Activated naive CD4-positive, alpha-beta T cell treated with anti-CD3 and anti-CD28 coated beads for 36 hours (primary cell): ENCODE results near the gene BOK. TPM values are rescaled to one million over a fixed set of nuclear protein-coding genes. Genes with fewer than 3 reads are reported as not detected.
"Not testable (repeated sequence)": the region's sequence is repeated elsewhere in the genome, so short reads cannot be mapped to it uniquely, and the experiment has no call there.

Experiments used
- CTCF ChIA-PET: fragments of 350-600 bp; sonication (Branson Sonifier 250); formaldehyde crosslinking; loops from one replicate; lab custom pipeline; 2021; ENCODE audit warnings: antibody characterized with exemption; lab: Charles Lee
- DNase-seq: peaks from one replicate; pipeline ENCODE4 v3.0.0-alpha.2; 2020
- H3K27ac Mint-ChIP-seq: one replicate; pipeline ENCODE4 v1.8.0; 2021; ENCODE audit warnings: mild to moderate bottlenecking, mixed read lengths
- H3K27me3 Mint-ChIP-seq: one replicate; pipeline ENCODE4 v1.8.0; 2021; ENCODE audit warnings: low read depth, mixed read lengths
- H3K36me3 Mint-ChIP-seq: one replicate; pipeline ENCODE4 v1.8.0; 2021; ENCODE audit warnings: low read depth, mixed read lengths
- H3K4me1 Mint-ChIP-seq: one replicate; pipeline ENCODE4 v1.8.0; 2021; ENCODE audit warnings: low read depth, mixed read lengths
- H3K4me3 Mint-ChIP-seq: one replicate; pipeline ENCODE4 v1.8.0; 2021; ENCODE audit warnings: mild to moderate bottlenecking, moderate library complexity, mixed read lengths
- H3K9me3 Mint-ChIP-seq: one replicate; pipeline ENCODE4 v1.8.0; 2021; ENCODE audit warnings: mixed read lengths
- intact Hi-C: fragments of 100-400 bp; cut with micrococcal nuclease; formaldehyde crosslinking; loops from one replicate; pipeline ENCODE4 v1.15.1; 2023
- total RNA-seq, 2 experiments: library from RNA; stranded (reverse); gene quantifications; one replicate each; pipeline ENCODE4 v1.2.3, GENCODE V29; 2021

The BOK gene
- total RNA-seq, 2 experiments from 2014 or later = not detected

DNA sequence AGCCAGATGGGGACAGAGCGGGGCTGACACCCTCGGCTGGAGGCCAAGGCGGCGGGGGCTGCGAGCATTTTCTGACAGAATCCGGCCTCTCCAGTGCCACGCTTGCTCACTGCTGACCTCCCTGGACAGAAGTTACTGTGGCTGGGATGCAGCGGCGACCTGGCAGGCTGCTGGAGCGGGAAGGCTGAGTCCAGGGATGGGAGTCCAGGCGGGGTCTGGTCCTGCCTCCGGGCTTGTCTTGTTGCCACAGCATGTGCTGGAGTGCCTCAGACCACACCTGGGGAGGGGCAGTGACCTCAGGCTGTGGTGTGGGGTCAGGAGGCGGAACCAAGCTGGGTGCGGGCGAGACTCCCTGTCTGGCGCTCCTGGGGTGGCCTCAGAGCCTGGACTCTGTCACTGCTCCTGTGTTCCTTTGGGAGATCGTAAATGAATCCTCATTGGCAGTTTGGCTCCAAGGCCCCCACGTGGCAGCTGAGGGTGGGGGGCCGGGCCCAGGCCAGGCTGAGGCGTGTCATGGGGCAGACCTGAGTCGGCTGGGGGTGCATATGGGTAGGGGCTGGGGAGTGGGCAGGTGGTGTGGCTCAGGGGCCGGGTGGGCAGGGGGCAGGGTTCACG is 5.5 kb downstream of the BOK start:
- Mint-ChIP-seq H3K9me3 (no peaks in the 10 kb centered on the region), H3K4me1 (peaks cover 3% of the 10 kb centered on the region), H3K27ac (no peak overlapping the region), H3K36me3 (no peaks in the 10 kb centered on the region), H3K4me3 (no peak overlapping the region), H3K27me3 (peaks cover 11% of the 10 kb centered on the region)
- intact Hi-C loops = no loop called here
- DNase-seq = no peak
- CTCF ChIA-PET = no interaction called here

DNA sequence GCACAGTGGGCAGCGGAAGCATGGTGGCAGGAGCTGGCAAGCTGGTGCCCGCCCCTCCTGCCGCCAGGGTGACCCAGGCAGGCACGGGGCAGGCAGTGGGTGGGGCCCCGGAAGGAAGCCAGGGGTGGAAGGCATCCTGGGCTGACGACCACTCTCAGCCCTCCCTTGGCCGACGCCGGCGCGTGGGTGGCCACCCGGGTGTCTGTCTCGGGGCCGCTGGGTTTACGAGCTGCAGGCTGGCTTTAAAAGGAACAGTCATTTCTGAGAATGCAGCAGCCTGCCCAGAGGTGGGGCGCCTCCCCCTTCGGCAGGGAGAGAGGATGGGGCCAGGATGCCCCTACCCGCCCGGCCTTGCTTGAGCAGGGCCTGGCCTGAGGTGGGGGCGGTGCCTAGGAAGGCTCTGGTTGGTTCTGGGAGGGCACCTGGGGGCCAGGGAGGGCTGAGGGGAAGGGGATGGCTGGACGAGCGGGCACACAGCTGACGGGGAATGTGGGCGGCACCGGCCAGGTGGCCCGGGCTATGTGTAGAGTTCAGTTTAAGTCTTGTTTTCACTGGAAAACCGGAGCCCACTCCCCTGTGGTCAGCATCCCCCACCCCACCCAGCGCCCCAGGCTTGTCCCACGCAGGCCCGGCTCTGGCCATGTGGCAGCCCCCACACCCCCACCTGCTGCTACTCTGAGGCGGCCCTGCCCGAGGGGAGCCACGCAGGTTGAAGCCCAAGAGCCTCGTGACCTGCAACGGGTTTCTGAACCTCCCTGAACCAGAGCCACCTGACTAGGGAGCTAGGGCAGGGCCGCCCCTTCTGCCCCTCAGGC is 6.3 kb downstream of the BOK start:
- no peaks in the 10 kb centered on the region for H3K36me3 Mint-ChIP-seq
- CTCF ChIA-PET = no interaction called here
- no peak for DNase-seq
- intact Hi-C loops = no loop called here
- peaks cover 2% of the 10 kb centered on the region for H3K4me1 Mint-ChIP-seq
- H3K4me3 Mint-ChIP-seq = no peak overlapping the region
- H3K27me3 Mint-ChIP-seq = peaks cover 10% of the 10 kb centered on the region
- no peaks in the 10 kb centered on the region for H3K9me3 Mint-ChIP-seq
- H3K27ac Mint-ChIP-seq = no peak overlapping the region

DNA sequence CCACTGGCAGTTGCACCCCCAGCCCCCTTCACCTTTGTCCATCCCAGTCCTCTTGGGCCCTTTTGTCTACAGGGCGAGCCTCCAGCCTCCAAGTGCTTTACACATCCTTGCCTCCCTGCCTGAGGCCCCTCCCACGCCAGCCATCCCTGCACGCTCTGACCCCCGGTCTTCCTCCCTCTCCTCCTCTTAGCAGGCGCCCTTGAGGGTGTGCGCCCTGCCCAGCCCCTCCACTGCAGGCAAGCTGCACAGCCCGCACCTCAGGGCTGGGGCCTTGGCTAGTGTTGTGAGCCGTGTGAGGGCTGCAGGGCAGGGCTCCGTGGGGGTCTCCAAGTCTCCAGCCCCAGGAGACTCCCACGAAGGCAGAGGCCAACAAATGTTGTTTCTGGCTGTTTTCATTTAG is 6.9 kb downstream of the BOK start:
- no peaks in the 10 kb centered on the region for H3K9me3 Mint-ChIP-seq
- H3K4me3 Mint-ChIP-seq = no peak overlapping the region
- H3K36me3 Mint-ChIP-seq = no peaks in the 10 kb centered on the region
- H3K27ac Mint-ChIP-seq = no peak overlapping the region
- intact Hi-C loops = no loop called here
- H3K4me1 Mint-ChIP-seq = no peaks in the 10 kb centered on the region
- DNase-seq = no peak
- CTCF ChIA-PET = no interaction called here
- peaks cover 4% of the 10 kb centered on the region for H3K27me3 Mint-ChIP-seq

DNA sequence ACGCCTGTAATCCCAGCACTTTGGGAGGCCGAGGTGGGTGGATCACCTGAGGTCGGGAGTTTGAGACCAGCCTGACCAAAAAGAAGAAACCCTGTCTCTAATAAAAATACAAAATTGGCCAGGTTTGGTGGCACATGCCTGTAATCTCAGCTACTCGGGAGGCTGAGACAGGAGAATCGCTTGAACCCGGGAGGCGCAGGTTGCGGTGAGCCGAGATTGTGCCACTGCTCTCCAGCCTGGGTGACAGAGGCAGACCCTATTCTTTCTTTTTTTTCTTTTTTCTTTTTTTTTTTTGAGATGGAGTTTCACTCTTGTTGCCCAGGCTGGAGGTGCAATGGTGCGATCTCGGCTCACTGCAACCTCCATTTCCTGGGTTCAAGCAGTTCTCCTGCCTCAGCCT is 7.5 kb downstream of the BOK start:
- CTCF ChIA-PET, DNase-seq, H3K9me3 Mint-ChIP-seq, H3K4me3 Mint-ChIP-seq, H3K27me3 Mint-ChIP-seq, H3K4me1 Mint-ChIP-seq, H3K36me3 Mint-ChIP-seq, intact Hi-C loops, H3K27ac Mint-ChIP-seq: not testable (repeated sequence)

DNA sequence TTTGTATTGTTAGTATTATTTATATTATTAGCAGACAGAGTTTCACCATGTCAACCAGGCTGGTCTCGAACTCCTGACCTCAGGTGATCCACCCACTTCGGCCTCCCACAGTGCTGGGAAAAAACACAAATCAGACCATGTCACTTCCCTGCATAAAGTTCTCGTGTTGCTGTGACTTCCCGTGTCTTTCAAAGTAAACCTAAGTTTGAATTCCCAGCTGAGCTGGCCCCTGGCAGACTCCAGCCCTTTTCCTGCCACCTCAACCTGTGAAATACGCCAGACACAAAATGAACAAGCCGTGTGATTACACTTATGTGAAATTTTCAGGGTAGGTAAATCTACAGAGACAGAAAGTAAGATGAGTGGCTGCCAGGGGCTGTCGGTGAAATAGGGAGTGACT is 7.9 kb downstream of the BOK start:
- no peak overlapping the region for H3K27ac Mint-ChIP-seq
- H3K9me3 Mint-ChIP-seq = no peaks in the 10 kb centered on the region
- intact Hi-C loops = no loop called here
- peaks cover 2% of the 10 kb centered on the region for H3K27me3 Mint-ChIP-seq
- H3K36me3 Mint-ChIP-seq = no peaks in the 10 kb centered on the region
- no peak overlapping the region for H3K4me3 Mint-ChIP-seq
- no peak for DNase-seq
- CTCF ChIA-PET = no interaction called here
- H3K4me1 Mint-ChIP-seq = no peaks in the 10 kb centered on the region

DNA sequence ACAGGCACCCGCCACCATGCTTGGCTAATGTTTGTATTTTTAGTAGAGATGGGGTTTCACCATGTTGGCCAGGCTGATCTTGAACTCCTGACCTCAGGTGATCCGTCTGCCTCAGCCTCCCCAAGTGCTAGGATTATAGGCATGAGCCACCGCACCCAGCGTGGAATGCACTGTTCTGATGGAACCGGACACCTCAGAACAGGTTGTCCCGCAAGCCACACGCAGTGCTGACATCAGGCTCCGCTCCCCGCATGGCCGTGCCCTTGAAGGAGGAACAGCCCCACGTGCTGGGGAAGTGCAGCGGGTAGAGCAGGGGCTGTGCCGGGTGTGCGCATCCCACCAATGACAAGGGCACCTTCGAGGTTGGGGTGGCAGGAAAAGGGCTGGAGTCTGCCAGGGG is 8.7 kb downstream of the BOK start:
- H3K27ac Mint-ChIP-seq, CTCF ChIA-PET, H3K4me3 Mint-ChIP-seq, H3K4me1 Mint-ChIP-seq, intact Hi-C loops, DNase-seq, H3K27me3 Mint-ChIP-seq, H3K36me3 Mint-ChIP-seq, H3K9me3 Mint-ChIP-seq: not testable (repeated sequence)

DNA sequence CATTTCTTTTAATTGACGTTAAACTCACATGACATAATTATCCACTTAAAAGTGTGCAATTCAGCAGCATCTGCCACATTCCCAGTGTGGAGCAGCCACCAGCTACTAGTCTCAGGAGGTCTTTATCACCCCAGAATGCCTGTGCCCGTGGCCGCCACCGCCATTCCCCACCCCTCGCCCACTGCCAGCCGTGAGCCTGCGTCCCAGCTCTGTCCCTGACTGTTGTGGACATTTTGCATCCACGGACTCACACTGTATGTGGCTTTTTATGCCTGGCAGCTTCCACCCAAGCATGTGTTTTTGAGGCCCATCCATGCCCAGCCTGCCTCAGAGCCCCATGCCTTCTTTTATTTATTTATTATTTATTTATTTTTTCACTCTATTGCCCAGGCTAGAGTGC is 9.2 kb downstream of the BOK start:
- no peaks in the 10 kb centered on the region for H3K4me1 Mint-ChIP-seq
- no peak overlapping the region for H3K27ac Mint-ChIP-seq
- no peaks in the 10 kb centered on the region for H3K36me3 Mint-ChIP-seq
- DNase-seq = no peak
- CTCF ChIA-PET = no interaction called here
- no peaks in the 10 kb centered on the region for H3K9me3 Mint-ChIP-seq
- intact Hi-C loops = no loop called here
- no peaks in the 10 kb centered on the region for H3K27me3 Mint-ChIP-seq
- H3K4me3 Mint-ChIP-seq = no peak overlapping the region

DNA sequence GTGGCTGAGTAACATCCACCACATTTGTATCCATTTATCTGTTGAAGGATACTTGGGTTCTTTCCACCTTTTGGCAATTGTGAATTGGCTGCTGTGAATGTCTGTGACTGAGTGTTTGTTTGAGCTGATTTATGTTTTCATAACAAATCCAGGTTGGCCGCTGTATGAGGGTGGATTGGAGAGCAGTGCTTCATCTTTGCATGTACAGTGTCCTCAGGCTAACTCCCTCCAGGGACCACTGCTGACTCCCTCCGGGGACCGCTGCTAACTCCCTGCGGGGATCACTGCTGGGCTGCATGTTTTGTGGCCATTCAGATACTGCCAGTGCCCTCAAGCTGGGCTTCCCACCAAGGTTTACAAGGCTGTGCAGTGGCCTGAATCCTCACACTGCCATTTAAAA is 10.2 kb downstream of the BOK start:
- CTCF ChIA-PET = no interaction called here
- Mint-ChIP-seq H3K4me1 (no peaks in the 10 kb centered on the region), H3K36me3 (no peaks in the 10 kb centered on the region), H3K4me3 (no peak overlapping the region), H3K27me3 (no peaks in the 10 kb centered on the region), H3K9me3 (no peaks in the 10 kb centered on the region), H3K27ac (no peak overlapping the region)
- no peak for DNase-seq
- intact Hi-C loops = no loop called here

DNA sequence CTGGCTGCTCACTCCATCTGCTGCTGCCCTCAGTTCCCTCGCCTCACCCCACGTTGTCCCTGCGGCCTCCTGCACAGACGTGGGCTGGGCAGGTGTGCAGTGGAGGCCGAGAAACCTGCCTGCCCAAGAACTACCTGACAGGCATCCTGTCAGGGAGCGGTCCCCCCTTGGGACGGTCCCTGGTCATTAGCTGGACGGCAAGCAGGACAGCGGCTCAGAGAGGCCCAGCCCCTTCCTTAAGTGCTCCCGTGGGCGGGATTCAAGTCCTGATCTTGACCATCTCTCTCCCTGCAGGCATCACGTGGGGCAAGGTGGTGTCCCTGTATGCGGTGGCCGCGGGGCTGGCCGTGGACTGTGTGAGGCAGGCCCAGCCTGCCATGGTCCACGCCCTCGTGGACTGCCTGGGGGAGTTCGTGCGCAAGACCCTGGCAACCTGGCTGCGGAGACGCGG is 11.3 kb downstream of the BOK start:
- Mint-ChIP-seq H3K27me3 (no peaks in the 10 kb centered on the region), H3K4me3 (no peak overlapping the region), H3K27ac (no peak overlapping the region), H3K9me3 (no peaks in the 10 kb centered on the region), H3K36me3 (no peaks in the 10 kb centered on the region), H3K4me1 (no peaks in the 10 kb centered on the region)
- DNase-seq = no peak
- CTCF ChIA-PET = no interaction called here
- intact Hi-C loops = no loop called here

DNA sequence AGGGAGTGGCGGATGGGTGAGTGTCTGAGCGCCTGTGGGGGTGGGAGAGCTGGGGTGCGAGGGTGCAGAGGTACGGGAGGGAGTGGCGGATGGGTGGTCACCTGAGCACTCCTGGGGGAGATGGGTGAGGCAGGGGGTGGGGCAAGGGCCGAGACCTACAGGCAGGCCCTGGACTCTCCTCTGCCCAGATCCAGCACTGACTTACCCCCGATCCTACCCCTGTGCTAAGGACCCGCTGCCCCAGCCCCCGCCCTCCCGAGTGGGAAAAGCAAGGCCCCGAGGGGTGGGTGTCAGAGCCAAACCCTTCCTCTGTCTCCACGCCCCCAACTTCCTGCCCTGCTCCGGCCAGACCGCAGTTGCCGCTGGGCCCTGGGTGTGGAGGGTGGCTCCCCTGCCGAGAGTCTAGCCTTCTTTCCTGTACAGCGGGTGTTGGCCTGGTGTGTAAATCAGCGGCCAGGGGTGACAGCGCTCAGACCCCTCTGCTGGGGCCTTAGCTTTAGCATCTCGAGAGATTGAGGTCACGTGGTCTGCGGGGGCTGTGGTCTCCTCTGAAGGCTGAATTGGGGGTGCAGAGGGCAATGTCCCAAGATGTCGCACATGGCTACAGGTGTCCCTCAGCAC is 12.5 kb downstream of the BOK start:
- DNase-seq = no peak
- no peak overlapping the region for H3K4me3 Mint-ChIP-seq

DNA sequence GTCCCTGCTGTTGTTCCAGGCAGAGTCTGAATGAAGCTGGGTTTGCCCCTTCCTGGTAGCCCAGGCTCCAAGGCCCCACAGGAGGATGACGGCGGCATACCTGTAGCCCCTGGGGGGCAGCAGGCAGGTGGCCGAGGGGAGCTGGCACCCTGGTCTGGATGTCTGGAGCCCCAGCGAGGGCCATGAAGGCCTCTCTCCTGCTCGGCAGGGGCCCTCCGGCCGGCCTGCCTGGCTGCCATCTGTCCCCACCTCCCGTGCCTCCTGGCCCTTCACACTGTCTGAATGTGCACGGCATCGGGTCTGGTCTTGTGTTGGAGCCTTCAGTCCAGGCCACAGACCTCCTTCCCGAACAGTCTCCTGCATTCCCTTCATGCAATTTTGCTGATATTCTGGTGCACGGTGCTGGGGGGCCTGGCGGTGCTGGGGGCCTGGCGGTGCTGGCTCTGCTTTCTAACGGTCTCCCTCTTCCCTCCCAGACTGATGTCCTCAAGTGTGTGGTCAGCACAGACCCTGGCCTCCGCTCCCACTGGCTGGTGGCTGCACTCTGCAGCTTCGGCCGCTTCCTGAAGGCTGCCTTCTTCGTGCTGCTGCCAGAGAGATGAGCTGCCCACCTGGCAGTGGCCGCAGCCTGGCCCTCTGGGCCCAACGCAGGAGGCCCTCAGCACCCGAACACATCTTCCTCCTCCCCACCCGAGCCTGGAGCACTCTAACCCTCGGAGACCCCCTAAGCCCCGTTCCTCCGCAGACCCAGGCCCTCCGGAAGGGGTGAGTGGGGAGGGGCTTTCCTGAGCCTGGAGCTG is 13.5 kb downstream of the BOK start:
- CTCF ChIA-PET = no interaction called here
- H3K4me1 Mint-ChIP-seq = no peaks in the 10 kb centered on the region
- H3K27ac Mint-ChIP-seq = no peak overlapping the region
- no peak overlapping the region for H3K4me3 Mint-ChIP-seq
- H3K27me3 Mint-ChIP-seq = no peaks in the 10 kb centered on the region
- intact Hi-C loops = no loop called here
- DNase-seq = no peak
- no peaks in the 10 kb centered on the region for H3K36me3 Mint-ChIP-seq
- H3K9me3 Mint-ChIP-seq = no peaks in the 10 kb centered on the region

More for the DNA sequence above, 12.5 kb downstream of the BOK start:
- CTCF ChIA-PET = no interaction called here
- Mint-ChIP-seq H3K27ac (no peak overlapping the region), H3K4me1 (no peaks in the 10 kb centered on the region), H3K9me3 (no peaks in the 10 kb centered on the region), H3K36me3 (no peaks in the 10 kb centered on the region), H3K27me3 (no peaks in the 10 kb centered on the region)
- intact Hi-C loops = no loop called here

DNA sequence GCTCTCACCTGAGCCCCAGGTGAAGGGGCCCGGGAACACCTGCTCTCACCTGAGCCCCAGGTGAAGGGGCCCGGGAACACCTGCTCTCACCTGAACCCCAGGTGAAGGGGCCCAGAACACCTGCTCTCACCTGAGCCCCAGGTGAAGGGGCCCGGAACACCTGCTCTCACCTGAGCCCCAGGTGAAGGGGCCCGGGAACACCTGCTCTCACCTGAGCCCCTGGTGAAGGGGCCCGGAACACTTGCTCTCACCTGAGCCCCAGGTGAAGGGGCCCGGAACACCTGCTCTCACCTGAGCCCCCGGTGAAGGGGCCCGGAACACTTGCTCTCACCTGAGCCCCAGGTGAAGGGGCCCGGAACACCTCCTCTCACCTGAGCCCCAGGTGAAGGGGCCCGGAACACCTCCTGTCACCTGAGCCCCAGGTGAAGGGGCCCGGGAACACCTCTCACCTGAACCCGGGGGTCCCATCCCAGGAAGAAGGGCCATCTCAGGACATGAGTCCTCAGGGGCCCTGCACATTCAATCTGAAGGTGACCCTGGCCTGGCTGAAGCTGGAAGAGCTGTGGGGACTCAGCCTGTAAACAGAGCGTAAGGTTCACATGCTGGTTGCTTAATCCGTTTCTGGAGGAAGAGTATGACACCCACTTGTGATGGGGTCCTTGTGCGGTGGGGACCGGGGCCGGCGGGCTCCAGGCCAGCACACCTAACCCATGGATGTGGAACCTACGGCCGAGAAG is 14.5 kb downstream of the BOK start:
- DNase-seq, H3K4me1 Mint-ChIP-seq, CTCF ChIA-PET, intact Hi-C loops, H3K27ac Mint-ChIP-seq, H3K27me3 Mint-ChIP-seq, H3K36me3 Mint-ChIP-seq, H3K9me3 Mint-ChIP-seq, H3K4me3 Mint-ChIP-seq: not testable (repeated sequence)
